ENCODE results near the gene FKBP14.

The FKBP14 gene

DNA sequence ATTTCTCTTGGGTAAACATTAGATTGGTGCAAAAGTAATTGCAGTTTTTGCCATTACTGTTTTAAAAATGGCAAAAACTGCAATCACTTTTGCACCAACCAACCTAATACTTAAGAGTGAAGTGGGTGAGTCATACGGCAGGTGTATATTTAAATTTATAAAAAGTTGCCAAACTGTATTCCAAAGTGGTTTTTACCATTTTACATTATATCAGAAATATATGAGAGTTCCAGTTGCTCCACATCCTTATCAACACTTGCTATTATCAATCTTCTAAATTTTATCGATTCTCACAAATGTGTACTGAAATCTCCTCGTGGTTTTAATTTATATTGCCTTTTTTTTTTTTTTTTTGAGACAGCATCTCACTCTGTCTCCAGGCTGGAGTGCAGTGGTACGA lies 33.4 kb downstream of the FKBP14 start:
- ATAC-seq: no peak

DNA sequence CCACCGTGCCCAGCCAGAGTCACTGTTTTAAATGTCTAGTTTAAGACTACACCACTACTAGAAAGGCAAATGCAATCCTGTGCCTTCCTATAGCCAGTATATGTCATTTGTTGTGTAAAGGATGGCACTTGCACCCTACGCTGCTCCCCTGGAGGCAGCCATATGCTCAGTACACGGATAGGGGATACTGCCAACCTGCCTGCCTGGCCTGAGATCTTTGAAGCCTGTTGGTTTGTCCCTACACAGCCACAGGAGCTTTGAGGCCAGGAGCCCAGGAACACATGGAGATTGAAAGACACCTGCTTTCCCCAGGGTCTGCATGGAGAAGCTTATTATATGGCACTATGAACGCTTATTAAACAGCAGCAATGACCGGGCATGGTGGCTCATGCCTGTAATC lies 34.6 kb downstream of the FKBP14 start:
- TF ChIP-seq ISL1 (CRISPR knock-in tag; IDR thresholded peaks at IDR 0.05) (no peak), ZNF8 (CRISPR knock-in tag; IDR thresholded peaks at IDR 0.05) (no peak), SNAI2 (CRISPR knock-in tag; IDR thresholded peaks at IDR 0.05) (no peak), ESRRG (CRISPR knock-in tag; IDR thresholded peaks at IDR 0.05) (no peak), TOX (CRISPR knock-in tag; IDR thresholded peaks at IDR 0.05; ENCODE audit: borderline replicate concordance) (no peak)
- TF ChIP-seq, protein P1, sequence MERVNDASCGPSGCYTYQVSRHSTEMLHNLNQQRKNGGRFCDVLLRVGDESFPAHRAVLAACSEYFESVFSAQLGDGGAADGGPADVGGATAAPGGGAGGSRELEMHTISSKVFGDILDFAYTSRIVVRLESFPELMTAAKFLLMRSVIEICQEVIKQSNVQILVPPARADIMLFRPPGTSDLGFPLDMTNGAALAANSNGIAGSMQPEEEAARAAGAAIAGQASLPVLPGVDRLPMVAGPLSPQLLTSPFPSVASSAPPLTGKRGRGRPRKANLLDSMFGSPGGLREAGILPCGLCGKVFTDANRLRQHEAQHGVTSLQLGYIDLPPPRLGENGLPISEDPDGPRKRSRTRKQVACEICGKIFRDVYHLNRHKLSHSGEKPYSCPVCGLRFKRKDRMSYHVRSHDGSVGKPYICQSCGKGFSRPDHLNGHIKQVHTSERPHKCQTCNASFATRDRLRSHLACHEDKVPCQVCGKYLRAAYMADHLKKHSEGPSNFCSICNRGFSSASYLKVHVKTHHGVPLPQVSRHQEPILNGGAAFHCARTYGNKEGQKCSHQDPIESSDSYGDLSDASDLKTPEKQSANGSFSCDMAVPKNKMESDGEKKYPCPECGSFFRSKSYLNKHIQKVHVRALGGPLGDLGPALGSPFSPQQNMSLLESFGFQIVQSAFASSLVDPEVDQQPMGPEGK (CRISPR knock-in tag; IDR thresholded peaks at IDR 0.05; ENCODE audit: borderline replicate concordance): no peak
- no peak for ATAC-seq

More for the DNA sequence above, 33.4 kb downstream of the FKBP14 start:
- TF ChIP-seq GLIS3 (CRISPR knock-in tag; IDR thresholded peaks at IDR 0.05) (no peak), RARB (CRISPR knock-in tag; IDR thresholded peaks at IDR 0.05) (no peak), ZFP30 (CRISPR knock-in tag; IDR thresholded peaks at IDR 0.05) (no peak), TOX (CRISPR knock-in tag; IDR thresholded peaks at IDR 0.05; ENCODE audit: borderline replicate concordance) (no peak), ARNTL (CRISPR knock-in tag; IDR thresholded peaks at IDR 0.05; ENCODE audit: borderline replicate concordance, low read depth) (no peak), OSR1 (CRISPR knock-in tag; IDR thresholded peaks at IDR 0.05) (no peak), ISL1 (CRISPR knock-in tag; IDR thresholded peaks at IDR 0.05) (no peak), ZNF8 (CRISPR knock-in tag; IDR thresholded peaks at IDR 0.05) (no peak), PPARA (CRISPR knock-in tag; IDR thresholded peaks at IDR 0.05; ENCODE audit: borderline replicate concordance) (no peak), ESRRG (CRISPR knock-in tag; IDR thresholded peaks at IDR 0.05) (no peak), SNAI2 (CRISPR knock-in tag; IDR thresholded peaks at IDR 0.05) (no peak), ZFP3 (CRISPR knock-in tag; IDR thresholded peaks at IDR 0.05) (no peak), ZNF70 (CRISPR knock-in tag; IDR thresholded peaks at IDR 0.05) (no peak), ZC3H10 (CRISPR knock-in tag; IDR thresholded peaks at IDR 0.05) (no peak), BACH2 (CRISPR knock-in tag; IDR thresholded peaks at IDR 0.05; ENCODE audit: borderline replicate concordance) (no peak)
- TF ChIP-seq, protein P2, sequence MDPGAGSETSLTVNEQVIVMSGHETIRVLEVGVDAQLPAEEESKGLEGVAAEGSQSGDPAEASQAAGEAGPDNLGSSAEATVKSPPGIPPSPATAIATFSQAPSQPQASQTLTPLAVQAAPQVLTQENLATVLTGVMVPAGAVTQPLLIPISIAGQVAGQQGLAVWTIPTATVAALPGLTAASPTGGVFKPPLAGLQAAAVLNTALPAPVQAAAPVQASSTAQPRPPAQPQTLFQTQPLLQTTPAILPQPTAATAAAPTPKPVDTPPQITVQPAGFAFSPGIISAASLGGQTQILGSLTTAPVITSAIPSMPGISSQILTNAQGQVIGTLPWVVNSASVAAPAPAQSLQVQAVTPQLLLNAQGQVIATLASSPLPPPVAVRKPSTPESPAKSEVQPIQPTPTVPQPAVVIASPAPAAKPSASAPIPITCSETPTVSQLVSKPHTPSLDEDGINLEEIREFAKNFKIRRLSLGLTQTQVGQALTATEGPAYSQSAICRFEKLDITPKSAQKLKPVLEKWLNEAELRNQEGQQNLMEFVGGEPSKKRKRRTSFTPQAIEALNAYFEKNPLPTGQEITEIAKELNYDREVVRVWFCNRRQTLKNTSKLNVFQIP (CRISPR knock-in tag; IDR thresholded peaks at IDR 0.05; ENCODE audit: borderline replicate concordance, low read depth): no peak
- TF ChIP-seq, protein P3, sequence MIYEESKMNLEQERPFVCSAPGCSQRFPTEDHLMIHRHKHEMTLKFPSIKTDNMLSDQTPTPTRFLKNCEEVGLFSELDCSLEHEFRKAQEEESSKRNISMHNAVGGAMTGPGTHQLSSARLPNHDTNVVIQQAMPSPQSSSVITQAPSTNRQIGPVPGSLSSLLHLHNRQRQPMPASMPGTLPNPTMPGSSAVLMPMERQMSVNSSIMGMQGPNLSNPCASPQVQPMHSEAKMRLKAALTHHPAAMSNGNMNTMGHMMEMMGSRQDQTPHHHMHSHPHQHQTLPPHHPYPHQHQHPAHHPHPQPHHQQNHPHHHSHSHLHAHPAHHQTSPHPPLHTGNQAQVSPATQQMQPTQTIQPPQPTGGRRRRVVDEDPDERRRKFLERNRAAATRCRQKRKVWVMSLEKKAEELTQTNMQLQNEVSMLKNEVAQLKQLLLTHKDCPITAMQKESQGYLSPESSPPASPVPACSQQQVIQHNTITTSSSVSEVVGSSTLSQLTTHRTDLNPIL (CRISPR knock-in tag; IDR thresholded peaks at IDR 0.05; ENCODE audit: low read depth): no peak
- TF ChIP-seq, protein P4, sequence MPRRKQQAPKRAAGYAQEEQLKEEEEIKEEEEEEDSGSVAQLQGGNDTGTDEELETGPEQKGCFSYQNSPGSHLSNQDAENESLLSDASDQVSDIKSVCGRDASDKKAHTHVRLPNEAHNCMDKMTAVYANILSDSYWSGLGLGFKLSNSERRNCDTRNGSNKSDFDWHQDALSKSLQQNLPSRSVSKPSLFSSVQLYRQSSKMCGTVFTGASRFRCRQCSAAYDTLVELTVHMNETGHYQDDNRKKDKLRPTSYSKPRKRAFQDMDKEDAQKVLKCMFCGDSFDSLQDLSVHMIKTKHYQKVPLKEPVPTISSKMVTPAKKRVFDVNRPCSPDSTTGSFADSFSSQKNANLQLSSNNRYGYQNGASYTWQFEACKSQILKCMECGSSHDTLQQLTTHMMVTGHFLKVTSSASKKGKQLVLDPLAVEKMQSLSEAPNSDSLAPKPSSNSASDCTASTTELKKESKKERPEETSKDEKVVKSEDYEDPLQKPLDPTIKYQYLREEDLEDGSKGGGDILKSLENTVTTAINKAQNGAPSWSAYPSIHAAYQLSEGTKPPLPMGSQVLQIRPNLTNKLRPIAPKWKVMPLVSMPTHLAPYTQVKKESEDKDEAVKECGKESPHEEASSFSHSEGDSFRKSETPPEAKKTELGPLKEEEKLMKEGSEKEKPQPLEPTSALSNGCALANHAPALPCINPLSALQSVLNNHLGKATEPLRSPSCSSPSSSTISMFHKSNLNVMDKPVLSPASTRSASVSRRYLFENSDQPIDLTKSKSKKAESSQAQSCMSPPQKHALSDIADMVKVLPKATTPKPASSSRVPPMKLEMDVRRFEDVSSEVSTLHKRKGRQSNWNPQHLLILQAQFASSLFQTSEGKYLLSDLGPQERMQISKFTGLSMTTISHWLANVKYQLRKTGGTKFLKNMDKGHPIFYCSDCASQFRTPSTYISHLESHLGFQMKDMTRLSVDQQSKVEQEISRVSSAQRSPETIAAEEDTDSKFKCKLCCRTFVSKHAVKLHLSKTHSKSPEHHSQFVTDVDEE (CRISPR knock-in tag; IDR thresholded peaks at IDR 0.05): no peak
- TF ChIP-seq, protein P5, sequence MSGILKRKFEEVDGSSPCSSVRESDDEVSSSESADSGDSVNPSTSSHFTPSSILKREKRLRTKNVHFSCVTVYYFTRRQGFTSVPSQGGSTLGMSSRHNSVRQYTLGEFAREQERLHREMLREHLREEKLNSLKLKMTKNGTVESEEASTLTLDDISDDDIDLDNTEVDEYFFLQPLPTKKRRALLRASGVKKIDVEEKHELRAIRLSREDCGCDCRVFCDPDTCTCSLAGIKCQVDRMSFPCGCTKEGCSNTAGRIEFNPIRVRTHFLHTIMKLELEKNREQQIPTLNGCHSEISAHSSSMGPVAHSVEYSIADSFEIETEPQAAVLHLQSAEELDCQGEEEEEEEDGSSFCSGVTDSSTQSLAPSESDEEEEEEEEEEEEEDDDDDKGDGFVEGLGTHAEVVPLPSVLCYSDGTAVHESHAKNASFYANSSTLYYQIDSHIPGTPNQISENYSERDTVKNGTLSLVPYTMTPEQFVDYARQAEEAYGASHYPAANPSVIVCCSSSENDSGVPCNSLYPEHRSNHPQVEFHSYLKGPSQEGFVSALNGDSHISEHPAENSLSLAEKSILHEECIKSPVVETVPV (CRISPR knock-in tag; IDR thresholded peaks at IDR 0.05): no peak

DNA sequence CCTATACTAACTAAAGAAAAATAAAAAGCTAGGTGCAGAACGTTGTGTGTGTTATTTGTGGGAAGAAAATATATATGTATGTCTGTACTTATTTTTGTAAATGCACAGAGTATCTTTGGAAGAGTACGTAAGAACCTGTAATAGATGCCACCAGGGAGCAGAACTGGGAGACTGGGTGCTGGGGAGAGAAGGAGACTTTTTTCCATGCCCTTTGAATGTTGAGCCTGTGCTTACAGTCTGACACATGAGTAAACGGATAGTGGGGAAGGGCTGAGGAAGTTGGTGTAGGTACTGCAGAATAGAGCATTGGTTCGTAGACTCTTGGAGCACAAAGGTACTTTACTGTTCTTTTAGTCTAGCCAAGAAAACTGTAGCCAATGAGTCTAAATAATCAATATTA lies 35.6 kb downstream of the FKBP14 start:
- TF ChIP-seq OSR1 (CRISPR knock-in tag; IDR thresholded peaks at IDR 0.05) (no peak), RARB (CRISPR knock-in tag; IDR thresholded peaks at IDR 0.05) (no peak), ZNF8 (CRISPR knock-in tag; IDR thresholded peaks at IDR 0.05) (no peak)
- no peak for ATAC-seq

All from SK-N-SH treated with all-trans-retinoic acid at 6 μM for 48 hours (cell line).